Measurements from ENCODE around the gene PHC3.

- no peak for TF ChIP-seq POLR2A (IDR thresholded peaks at IDR 0.05; ENCODE audit: low read depth, low read length)
- TF ChIP-seq POLR2AphosphoS5 (IDR thresholded peaks at IDR 0.05; ENCODE audit: low read depth, low read length): no peak
- no peak for TF ChIP-seq TAF1 (IDR thresholded peaks at IDR 0.05; ENCODE audit: borderline replicate concordance, low read depth, low read length)
Measured at GRCh38 chr3:170201527-170201926, 20.0 kb upstream of the PHC3 start.

Measured in GM12892 (cell line).